CD8-positive, alpha-beta memory T cell (primary cell): ENCODE measurements around the gene FTH1. TPM values are rescaled to one million over a fixed set of nuclear protein-coding genes. Genes with fewer than 3 reads are reported as not detected.

Source experiments
- CTCF ChIA-PET: fragments of 350-600 bp; sonication (Branson Sonifier 250); formaldehyde crosslinking; loops from one replicate; lab custom pipeline; 2021; ENCODE audit warnings: antibody characterized with exemption; lab: Charles Lee
- POLR2A ChIA-PET: fragments of 350-600 bp; sonication (Branson Sonifier 250); formaldehyde crosslinking; loops from one replicate; lab custom pipeline; 2021; ENCODE audit warnings: antibody characterized with exemption; lab: Charles Lee
- DNase-seq, 5 donors: peaks; one replicate each; pipeline versions ENCODE4 v3.0.0 to v3.0.0-alpha.2; 2020 to 2022; ENCODE audit warnings: mixed read lengths in 1 of 5
- H3K27ac ChIP-seq: one replicate; pipeline ENCODE4 v1.7.0; 2013; ENCODE audit warnings: low read depth, mild to moderate bottlenecking, low read length, moderate library complexity
- H3K27me3 ChIP-seq: 2 replicates; pipeline ENCODE4 v1.7.0; 2013; ENCODE audit warnings: low read length, mild to moderate bottlenecking; ENCODE audit not compliant: insufficient read depth, poor library complexity, severe bottlenecking
- H3K36me3 ChIP-seq: 2 replicates; pipeline ENCODE4 v1.7.0; 2013; ENCODE audit warnings: mild to moderate bottlenecking, low read length, moderate library complexity; ENCODE audit not compliant: insufficient read depth
- H3K4me1 ChIP-seq: 2 replicates; pipeline ENCODE4 v1.7.0; 2013; ENCODE audit warnings: mild to moderate bottlenecking, low read length, moderate library complexity; ENCODE audit not compliant: insufficient read depth
- H3K4me3 ChIP-seq: 2 replicates; pipeline ENCODE4 v1.7.0; 2013; ENCODE audit warnings: mild to moderate bottlenecking, low read length
- H3K9me3 ChIP-seq: 2 replicates; pipeline ENCODE4 v1.7.0; 2013; ENCODE audit warnings: mild to moderate bottlenecking, low read length
- H3K27ac Mint-ChIP-seq, 8 donors: one replicate each; pipeline ENCODE4 v1.8.0; 2020 to 2021; ENCODE audit warnings: mixed read lengths in 8 of 8, mild to moderate bottlenecking in 6 of 8, inconsistent platforms in 3 of 8, moderate library complexity in 3 of 8
- H3K27me3 Mint-ChIP-seq, 2 donors: one replicate each; pipeline ENCODE4 v1.8.0; 2020 to 2021; ENCODE audit warnings: mixed read lengths in 2 of 2, mild to moderate bottlenecking in 1 of 2, moderate library complexity in 1 of 2
- H3K36me3 Mint-ChIP-seq, 3 donors: one replicate each; pipeline ENCODE4 v1.8.0; 2020 to 2021; ENCODE audit warnings: mixed read lengths in 3 of 3, inconsistent platforms in 1 of 3, mild to moderate bottlenecking in 1 of 3
- H3K4me1 Mint-ChIP-seq, 3 donors: one replicate each; pipeline ENCODE4 v1.8.0; 2020 to 2021; ENCODE audit warnings: mixed read lengths in 3 of 3, inconsistent platforms in 1 of 3, mild to moderate bottlenecking in 1 of 3
- H3K4me3 Mint-ChIP-seq, 7 donors: one replicate each; pipeline ENCODE4 v1.8.0; 2020 to 2021; ENCODE audit warnings: mixed read lengths in 7 of 7, mild to moderate bottlenecking in 6 of 7, moderate library complexity in 4 of 7, inconsistent platforms in 2 of 7
- H3K9me3 Mint-ChIP-seq, 5 donors: one replicate each; pipeline ENCODE4 v1.8.0; 2020 to 2022; ENCODE audit warnings: mixed read lengths in 5 of 5, mild to moderate bottlenecking in 3 of 5, moderate library complexity in 2 of 5, inconsistent platforms in 1 of 5
- polyA plus RNA-seq: library from polyadenylated mRNA; unstranded; fragments of 300-500 nt; fragmentation: Illumina TruSeq; gene quantifications from one replicate; pipeline ENCODE4 v1.2.3, GENCODE V29; 2021
- total RNA-seq, 2 experiments: library from RNA; stranded (reverse); gene quantifications; one replicate each; pipeline ENCODE4 v1.2.3, GENCODE V29; 2021

FTH1 gene
- total and polyA plus RNA-seq, 3 experiments from 2014 or later, result 490 to 2,741 (median 506) TPM

DNA sequence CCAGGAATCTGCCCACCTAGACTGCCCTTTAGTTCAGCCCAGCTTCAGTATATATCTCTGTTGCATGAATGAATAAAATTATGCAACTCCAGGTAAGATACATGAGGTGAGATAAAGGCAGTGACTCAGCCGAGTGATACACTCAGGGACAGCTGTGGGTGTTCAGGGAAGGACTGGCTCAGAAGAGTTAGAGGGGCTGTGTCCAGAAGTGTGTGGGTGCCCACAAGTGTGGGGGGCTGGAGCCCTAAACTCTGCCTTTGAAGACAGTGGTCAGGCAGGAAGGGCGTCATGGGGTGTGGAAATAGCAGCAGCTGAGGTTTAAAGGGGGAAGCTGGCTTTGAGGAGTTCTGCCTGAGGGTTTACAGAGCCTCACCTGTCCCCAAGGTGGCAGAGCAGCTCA, 8.3 kb downstream of the FTH1 start:
- no peaks in the 10 kb centered on the region for H3K27me3 ChIP-seq
- DNase-seq, result no peak
- H3K4me3 Mint-ChIP-seq, result no peak overlapping the region
- no peak overlapping the region for H3K4me3 ChIP-seq
- H3K36me3 ChIP-seq, result peaks cover 4% of the 10 kb centered on the region
- no peaks in the 10 kb centered on the region for H3K9me3 ChIP-seq
- H3K27me3 Mint-ChIP-seq, result peaks cover 17% of the 10 kb centered on the region in 2 donors
- H3K4me1 Mint-ChIP-seq, result peaks cover 15 to 37% (median 24%) of the 10 kb centered on the region in 3 donors
- ChIA-PET POLR2A (no interaction called here), CTCF (interaction anchor here (1.3 to 3.0 kb wide), 2 partner anchors 12 to 123 kb away, joined by 4 to 9 read pairs; no protein-coding TSS in a partner anchor)
- peaks cover 16% of the 10 kb centered on the region for H3K4me1 ChIP-seq
- peak overlapping the region in 3 of 8 donors; percentile 48 to 78 (median 50) for H3K27ac Mint-ChIP-seq
- H3K9me3 Mint-ChIP-seq, result no peaks in the 10 kb centered on the region
- H3K27ac ChIP-seq, result no peak overlapping the region
- peaks cover 3 to 19% (median 4%) of the 10 kb centered on the region in 3 donors for H3K36me3 Mint-ChIP-seq

DNA sequence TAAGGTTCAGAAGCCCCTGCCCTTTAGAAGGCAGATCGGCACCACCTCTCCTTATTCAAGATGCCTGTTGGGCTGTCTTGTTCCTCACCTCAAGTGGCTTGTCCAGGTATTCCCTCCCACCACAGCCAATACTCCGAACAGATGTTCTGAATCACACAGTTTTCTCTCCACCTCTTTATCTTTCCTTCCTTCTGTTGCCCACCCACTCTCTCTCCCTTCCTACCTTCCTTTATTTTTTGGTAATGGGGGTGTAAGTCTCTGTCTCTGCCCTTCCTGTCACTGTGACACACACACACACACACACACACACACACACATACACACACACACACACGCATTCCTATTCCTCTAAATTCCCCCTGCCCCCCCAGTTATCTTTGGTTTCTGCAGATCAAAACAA, 8.8 kb downstream of the FTH1 start:
- H3K9me3 ChIP-seq, result no peaks in the 10 kb centered on the region
- no peaks in the 10 kb centered on the region for H3K36me3 ChIP-seq
- CTCF ChIA-PET, result interaction anchor here (3.0 kb wide), 1 partner anchor 123 kb away, joined by 9 read pairs; no protein-coding TSS in a partner anchor
- no peak overlapping the region for H3K27ac ChIP-seq
- H3K4me1 ChIP-seq, result peaks cover 10% of the 10 kb centered on the region
- Mint-ChIP-seq H3K9me3 (no peaks in the 10 kb centered on the region), H3K27ac (peak overlapping the region in 4 of 8 donors; percentile 46 to 86 (median 68)), H3K27me3 (peaks cover 18 to 21% of the 10 kb centered on the region in 2 donors), H3K4me3 (no peak overlapping the region), H3K4me1 (peaks cover 10 to 32% (median 18%) of the 10 kb centered on the region in 3 donors), H3K36me3 (peaks cover 0 to 14% (median 3%) of the 10 kb centered on the region in 3 donors)
- H3K4me3 ChIP-seq, result no peak overlapping the region
- no peaks in the 10 kb centered on the region for H3K27me3 ChIP-seq
- POLR2A ChIA-PET, result no interaction called here
- DNase-seq, result no peak

DNA sequence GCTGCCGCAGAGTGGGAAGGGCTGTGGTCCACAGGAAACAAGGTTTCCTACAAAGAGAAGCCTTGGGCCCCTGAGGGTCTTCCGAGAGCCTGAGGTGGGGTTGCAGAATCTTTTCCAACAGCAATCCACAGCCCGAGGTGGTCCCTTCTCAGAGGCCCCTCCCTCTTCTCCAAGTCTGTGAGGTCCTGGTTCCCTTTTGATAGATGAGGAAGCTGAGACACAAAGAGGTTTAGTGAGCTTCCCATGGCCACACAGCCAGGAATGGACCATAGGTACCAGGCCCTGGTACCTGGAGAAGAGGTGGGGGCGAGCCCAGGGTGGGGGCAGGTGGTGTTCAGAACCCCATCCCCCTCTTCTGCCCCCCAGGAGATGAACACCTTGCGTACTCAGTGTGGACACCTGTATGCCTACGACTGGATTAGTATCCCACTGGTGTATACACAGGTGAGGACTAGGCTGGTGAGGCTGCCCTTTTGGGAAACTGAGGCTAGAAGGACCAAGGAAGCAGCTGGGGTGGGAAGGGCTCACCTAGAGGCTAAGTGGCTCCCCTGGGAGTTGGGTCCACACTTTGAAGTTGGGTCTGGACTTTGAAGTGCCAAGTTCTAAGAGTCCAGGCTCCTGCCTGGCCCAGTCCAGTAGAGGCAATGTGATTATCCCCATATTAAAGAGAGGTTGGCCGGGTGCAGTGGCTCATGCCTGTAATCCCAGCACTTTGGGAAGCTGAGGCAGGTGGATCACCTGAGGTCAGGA, 10.2 kb downstream of the FTH1 start:
- DNase-seq, result no peak
- peaks cover 1 to 20% (median 8%) of the 10 kb centered on the region in 3 donors for H3K4me1 Mint-ChIP-seq
- H3K27ac ChIP-seq, result no peak overlapping the region
- no peak overlapping the region for H3K4me3 ChIP-seq
- no peaks in the 10 kb centered on the region for H3K4me1 ChIP-seq
- POLR2A ChIA-PET, result no interaction called here
- H3K9me3 Mint-ChIP-seq, result no peaks in the 10 kb centered on the region
- peaks cover 0 to 3% (median 2%) of the 10 kb centered on the region in 3 donors for H3K36me3 Mint-ChIP-seq
- H3K9me3 ChIP-seq, result no peaks in the 10 kb centered on the region
- CTCF ChIA-PET, result no interaction called here
- peaks cover 18 to 21% of the 10 kb centered on the region in 2 donors for H3K27me3 Mint-ChIP-seq
- no peaks in the 10 kb centered on the region for H3K27me3 ChIP-seq
- H3K36me3 ChIP-seq, result no peaks in the 10 kb centered on the region
- H3K27ac Mint-ChIP-seq, result no peak overlapping the region
- no peak overlapping the region for H3K4me3 Mint-ChIP-seq

DNA sequence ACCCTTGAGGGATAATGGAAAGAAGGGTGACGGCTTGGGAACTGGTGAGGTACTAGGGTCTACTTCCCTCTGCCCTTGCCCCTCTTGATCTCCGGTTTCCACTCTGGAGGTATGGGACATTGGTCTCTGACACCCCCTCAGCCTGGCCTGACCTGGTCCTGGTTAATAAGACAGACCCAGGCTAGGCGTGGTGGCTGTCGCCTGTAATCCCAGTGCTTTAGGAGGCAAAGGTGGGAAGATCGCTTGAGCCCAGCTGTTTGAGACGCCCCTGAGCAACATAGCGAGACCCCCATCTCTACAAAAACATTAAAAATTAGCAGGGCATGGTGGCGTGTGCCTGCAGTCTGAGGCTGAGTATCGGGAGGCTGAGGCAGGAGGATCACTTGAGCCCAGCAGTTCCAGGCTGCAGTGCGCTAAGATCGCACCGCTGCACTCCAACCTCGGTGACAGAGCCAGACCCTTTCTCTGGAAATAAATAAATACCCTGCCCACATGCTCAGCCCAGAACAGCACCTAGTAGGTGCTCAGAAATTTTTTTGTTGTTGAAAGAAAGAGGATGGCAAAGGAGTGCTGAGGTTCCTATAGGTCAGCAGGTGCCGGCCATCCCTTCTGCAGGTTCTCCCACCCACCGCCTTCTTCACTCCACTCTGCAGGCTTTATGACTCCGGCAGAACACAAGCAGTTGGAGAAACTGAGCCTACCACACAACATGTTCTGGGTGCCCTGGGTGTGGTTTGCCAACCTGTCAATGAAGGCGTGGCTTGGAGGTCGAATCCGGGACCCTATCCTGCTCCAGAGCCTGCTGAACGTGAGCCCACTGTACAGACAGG, 11.0 kb downstream of the FTH1 start:
- Histone ChIP-seq H3K4me1 (no peaks in the 10 kb centered on the region), H3K27me3 (no peaks in the 10 kb centered on the region), H3K4me3 (no peak overlapping the region), H3K27ac (no peak overlapping the region), H3K36me3 (no peaks in the 10 kb centered on the region), H3K9me3 (no peaks in the 10 kb centered on the region)
- POLR2A ChIA-PET, result no interaction called here
- no peak for DNase-seq
- Mint-ChIP-seq H3K9me3 (no peaks in the 10 kb centered on the region), H3K27me3 (peaks cover 18 to 24% of the 10 kb centered on the region in 2 donors), H3K4me1 (peaks cover 1 to 15% (median 8%) of the 10 kb centered on the region in 3 donors), H3K36me3 (peaks cover 0 to 2% (median 0%) of the 10 kb centered on the region in 3 donors), H3K4me3 (peak overlapping the region in 4 of 7 donors; percentile 20 to 70 (median 59)), H3K27ac (peak overlapping the region in 2 of 8 donors; percentile 24 to 55)
- CTCF ChIA-PET, result no interaction called here

DNA sequence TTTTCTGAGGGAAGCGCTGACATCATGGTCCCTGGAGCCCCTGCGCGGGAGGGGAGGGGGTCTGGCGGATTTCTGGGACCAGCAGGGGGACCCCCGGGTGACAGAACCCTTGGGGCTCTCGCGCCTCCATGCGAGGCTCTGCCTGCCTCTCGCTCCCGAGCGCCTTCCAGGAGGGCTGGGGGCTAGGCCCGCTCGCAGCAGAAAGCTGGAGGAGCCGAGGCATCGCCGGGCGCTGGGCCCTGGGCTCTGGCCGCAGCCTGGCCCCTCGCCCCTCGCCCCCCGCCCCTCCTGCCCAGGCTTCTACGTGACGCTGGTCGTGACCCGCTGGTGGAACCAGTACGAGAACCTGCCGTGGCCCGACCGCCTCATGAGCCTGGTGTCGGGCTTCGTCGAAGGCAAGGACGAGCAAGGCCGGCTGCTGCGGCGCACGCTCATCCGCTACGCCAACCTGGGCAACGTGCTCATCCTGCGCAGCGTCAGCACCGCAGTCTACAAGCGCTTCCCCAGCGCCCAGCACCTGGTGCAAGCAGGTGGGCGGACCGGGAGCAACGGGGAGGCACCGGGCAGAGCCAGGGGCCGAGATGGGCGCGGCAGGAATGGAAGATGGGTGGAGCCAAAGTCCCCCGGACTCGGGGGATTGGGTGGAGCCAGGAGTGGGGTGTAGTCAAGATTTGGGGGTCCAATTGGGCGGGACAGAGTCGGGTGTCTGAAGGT, 11.9 kb downstream of the FTH1 start:
- Mint-ChIP-seq H3K4me3 (peak overlapping the region in 4 of 7 donors; percentile 38 to 70 (median 59)), H3K36me3 (no peaks in the 10 kb centered on the region), H3K27me3 (peaks cover 18 to 24% of the 10 kb centered on the region in 2 donors), H3K4me1 (peaks cover 1 to 15% (median 8%) of the 10 kb centered on the region in 3 donors), H3K27ac (peak overlapping the region in 2 of 8 donors; percentile 17 to 55), H3K9me3 (no peaks in the 10 kb centered on the region)
- Histone ChIP-seq H3K27me3 (no peaks in the 10 kb centered on the region), H3K9me3 (no peaks in the 10 kb centered on the region), H3K36me3 (no peaks in the 10 kb centered on the region), H3K27ac (no peak overlapping the region), H3K4me3 (no peak overlapping the region), H3K4me1 (no peaks in the 10 kb centered on the region)
- ChIA-PET CTCF (no interaction called here), POLR2A (interaction anchor here (0.7 kb wide), 1 partner anchor 12 kb away, joined by 3 read pairs; no protein-coding TSS in a partner anchor)
- peak in 2 of 5 donors; percentile 10 to 32 for DNase-seq

DNA sequence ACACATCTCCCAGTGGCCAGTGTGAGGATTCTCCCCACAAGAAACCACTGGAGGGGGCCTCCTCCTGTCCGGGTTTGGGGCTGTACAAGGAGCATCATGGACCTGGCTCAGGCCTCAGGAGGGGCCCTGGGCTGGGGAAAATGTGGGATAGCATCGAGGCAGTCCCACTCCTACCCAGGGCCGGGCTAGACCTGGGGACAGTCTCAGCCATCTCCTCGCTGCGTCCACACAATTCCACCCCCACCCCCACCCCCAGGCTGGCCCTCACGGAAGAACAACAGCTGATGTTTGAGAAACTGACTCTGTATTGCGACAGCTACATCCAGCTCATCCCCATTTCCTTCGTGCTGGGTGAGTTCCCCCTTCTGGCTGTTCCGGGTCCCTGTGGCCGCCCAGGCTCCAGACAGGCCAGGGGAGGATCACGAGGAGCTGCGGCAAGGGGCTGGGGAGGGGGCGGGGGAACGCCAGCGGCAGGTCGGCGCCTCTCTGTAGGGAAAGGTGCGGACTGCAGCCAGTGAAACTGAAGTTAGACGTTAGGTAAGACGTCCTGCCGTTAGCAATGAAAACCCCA, 12.5 kb downstream of the FTH1 start:
- Histone ChIP-seq H3K9me3 (no peaks in the 10 kb centered on the region), H3K4me3 (no peak overlapping the region), H3K27ac (no peak overlapping the region), H3K27me3 (no peaks in the 10 kb centered on the region), H3K4me1 (no peaks in the 10 kb centered on the region), H3K36me3 (no peaks in the 10 kb centered on the region)
- Mint-ChIP-seq H3K4me3 (peak overlapping the region in 4 of 7 donors; percentile 12 to 56 (median 40)), H3K4me1 (peaks cover 1 to 15% (median 8%) of the 10 kb centered on the region in 3 donors), H3K9me3 (no peaks in the 10 kb centered on the region), H3K27ac (peak overlapping the region in 1 of 8 donors; percentile 70), H3K27me3 (peaks cover 18 to 24% of the 10 kb centered on the region in 2 donors), H3K36me3 (no peaks in the 10 kb centered on the region)
- CTCF ChIA-PET, result no interaction called here
- no peak for DNase-seq
- POLR2A ChIA-PET, result interaction anchor here (0.7 kb wide), 1 partner anchor 13 kb away, joined by 3 read pairs; no protein-coding TSS in a partner anchor

DNA sequence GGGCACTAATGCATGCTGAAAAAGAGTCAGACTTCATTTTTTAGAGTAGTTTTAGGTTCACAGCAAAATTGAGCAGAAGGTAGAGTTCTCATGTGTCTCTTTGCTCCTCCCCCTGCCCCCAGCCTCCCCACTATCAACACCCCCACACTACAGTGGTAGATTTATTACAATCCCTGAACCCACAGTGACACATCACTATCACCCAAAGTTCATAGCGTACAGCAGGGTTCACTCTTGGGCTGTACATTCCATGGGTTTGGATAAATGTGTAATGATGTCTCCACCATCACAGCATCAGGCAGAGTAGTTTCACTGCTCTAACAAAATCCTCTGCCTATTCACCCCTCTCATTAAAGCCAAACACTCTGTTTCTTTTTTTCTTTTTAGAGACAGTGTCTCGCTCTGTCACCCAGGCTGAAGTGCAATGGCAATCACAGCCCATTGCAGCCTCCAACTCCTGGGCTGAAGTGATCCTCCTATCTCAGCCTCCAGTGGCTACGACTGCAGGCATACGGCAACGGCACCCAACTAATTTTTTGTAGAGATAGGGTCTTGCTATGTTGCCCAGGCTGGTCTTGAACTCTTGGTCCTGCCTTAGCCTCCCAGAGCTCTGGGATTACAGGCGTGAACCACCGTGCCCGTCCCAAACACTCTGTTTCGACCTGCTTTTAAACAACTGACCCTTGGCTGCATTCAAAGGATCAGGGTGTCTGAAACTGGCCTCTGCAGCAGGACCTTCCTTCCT, 13.2 kb downstream of the FTH1 start:
- no peak for DNase-seq
- no peaks in the 10 kb centered on the region for H3K27me3 ChIP-seq
- POLR2A ChIA-PET, result no interaction called here

More for the DNA sequence above, 13.2 kb downstream of the FTH1 start:
- Mint-ChIP-seq H3K27me3 (peaks cover 20 to 27% of the 10 kb centered on the region in 2 donors), H3K36me3 (no peaks in the 10 kb centered on the region), H3K27ac (no peak overlapping the region), H3K4me3 (no peak overlapping the region), H3K9me3 (no peaks in the 10 kb centered on the region), H3K4me1 (peaks cover 1 to 15% (median 8%) of the 10 kb centered on the region in 3 donors)
- Histone ChIP-seq H3K27ac (no peak overlapping the region), H3K4me3 (no peak overlapping the region), H3K9me3 (no peaks in the 10 kb centered on the region), H3K36me3 (no peaks in the 10 kb centered on the region), H3K4me1 (no peaks in the 10 kb centered on the region)
- CTCF ChIA-PET, result interaction anchor here (1.4 kb wide), 1 partner anchor 56 kb away, joined by 3 read pairs; no protein-coding TSS in a partner anchor
